Measurements from ENCODE around the gene KIAA0586.

GRCh38 chr14:58501214-58501816, 73.8 kb downstream of the KIAA0586 start:
- TF ChIP-seq GATA3 (IDR thresholded peaks at IDR 0.05; ENCODE audit: low read depth, low read length) (no peak), GATA2 (IDR thresholded peaks at IDR 0.05; ENCODE audit: low read depth, low read length) (no peak)
